H1 (cell line): Measurements from ENCODE around the gene GSG1L. TPM values are rescaled to one million over a fixed set of nuclear protein-coding genes. Genes with fewer than 3 reads are reported as not detected.

Experiments
- CHD7 ChIP-seq: fragments of 300-600 bp; sonication (generic); IDR thresholded peaks from 2 replicates; pipeline ENCODE4 v1.7.1; 2012; ENCODE audit warnings: low read length, moderate library complexity, mild to moderate bottlenecking, inconsistent platforms; ENCODE audit not compliant: insufficient replicate concordance
- CREB1 ChIP-seq: IDR thresholded peaks from 2 replicates; pipeline ENCODE4 v1.6.1; 2012; ENCODE audit warnings: inconsistent platforms
- EGR1 ChIP-seq: IDR thresholded peaks from 2 replicates; pipeline ENCODE4 v1.6.1; 2011; ENCODE audit warnings: low read depth, low read length, borderline replicate concordance
- GABPA ChIP-seq: IDR thresholded peaks from 2 replicates; pipeline ENCODE4 v1.6.1; 2011; ENCODE audit warnings: mild to moderate bottlenecking, low read length, moderate library complexity, borderline replicate concordance; ENCODE audit not compliant: insufficient read depth
- KDM5A ChIP-seq: fragments of 200-600 bp; IDR thresholded peaks from 2 replicates; pipeline ENCODE4 v1.7.1; 2012; ENCODE audit warnings: mild to moderate bottlenecking, low read length, inconsistent platforms, mixed read lengths
- MAFK ChIP-seq: IDR thresholded peaks from 2 replicates; pipeline ENCODE4 v1.6.1; 2012; ENCODE audit warnings: low read depth, mild to moderate bottlenecking, improper control_type of control experiment, low read length
- POLR2AphosphoS5 ChIP-seq: IDR thresholded peaks from 2 replicates; pipeline ENCODE4 v1.6.1; 2011; ENCODE audit warnings: low read depth, low read length
- SUZ12 ChIP-seq: fragments of 200-600 bp; sonication (generic); IDR thresholded peaks from 2 replicates; pipeline ENCODE4 v1.6.1; 2012; ENCODE audit warnings: mild to moderate bottlenecking, inconsistent platforms, low read length, moderate library complexity, mixed read lengths
- TCF12 ChIP-seq: IDR thresholded peaks from 2 replicates; pipeline ENCODE4 v1.6.1; 2011; ENCODE audit warnings: low read depth, mild to moderate bottlenecking, low read length
- polyA plus RNA-seq, 7 experiments: library from polyadenylated mRNA; depleted of rRNA in 3 of 7; stranded (reverse) in 5 of 7; unstranded in 2 of 7; fragments of >200 nt in 5 of 7; fragments of 200-250 nt in 2 of 7; gene quantifications; 1 replicate in 5 of 7; 2 replicates in 1 of 7; 4 replicates in 1 of 7; pipeline versions ENCODE4 v1.2.1 to v1.2.3, GENCODE V29; 2011 to 2013; ENCODE audit warnings: missing spikeins in 2 of 7, mixed read lengths in 2 of 7
- total RNA-seq: library from RNA; stranded (reverse); fragmentation: NEBNext Ultra II Directional; extraction: Animal tissue kit (Norgen Biotek cat#: 25700); gene quantifications from 2 replicates; pipeline ENCODE4 v1.2.1, GENCODE V29; 2021

Gene GSG1L
- total and polyA plus RNA-seq, 2 of the 8 experiments (the other 6 are each of a cell fraction or from before 2014, with no cell fraction given) = 0.71 to 1.1 TPM

- no peak for TF ChIP-seq CHD7
- no peak for TF ChIP-seq POLR2AphosphoS5
- no peak for TF ChIP-seq TCF12
- no peak for TF ChIP-seq CREB1
- no peak for TF ChIP-seq MAFK
- no peak for TF ChIP-seq GABPA
- no peak for TF ChIP-seq EGR1
- no peak for TF ChIP-seq KDM5A
- no peak for TF ChIP-seq SUZ12
These were observed 218.7 kb downstream of the GSG1L start (continued) for GRCh38 chr16:27844826-27845225.
